WTC11 (cell line): ENCODE results near the gene RMND5B.

Experiments
- AFF4 ChIP-seq: sonication (generic); formaldehyde crosslinking; IDR thresholded peaks from 2 replicates; pipeline ENCODE4 v1.8.1; 2023; ENCODE audit warnings: mild to moderate bottlenecking, missing genetic modification reagents, borderline replicate concordance
- ATF3 ChIP-seq: sonication (generic); formaldehyde crosslinking; conservative IDR thresholded peaks from 2 replicates; pipeline ENCODE4 v1.8.1; 2022; ENCODE audit warnings: mild to moderate bottlenecking, missing genetic modification reagents
- FOXP1 ChIP-seq: sonication (generic); formaldehyde crosslinking; IDR thresholded peaks from 2 replicates; pipeline ENCODE4 v1.8.0; 2022; ENCODE audit warnings: missing genetic modification reagents, mild to moderate bottlenecking, moderate library complexity, borderline replicate concordance
- NFATC4 ChIP-seq: fragments of 250-450 bp; sonication (Bioruptor Pico); IDR thresholded peaks from 2 replicates; pipeline ENCODE4 v1.9.0; 2021; ENCODE audit warnings: mild to moderate bottlenecking
- NR1H2 ChIP-seq: sonication (generic); formaldehyde crosslinking; IDR thresholded peaks from 2 replicates; pipeline ENCODE4 v1.9.0; 2021; ENCODE audit warnings: mild to moderate bottlenecking, moderate library complexity, missing genetic modification reagents
- NR2C2 ChIP-seq: sonication (generic); formaldehyde crosslinking; IDR thresholded peaks from 2 replicates; pipeline ENCODE4 v1.8.0; 2022; ENCODE audit warnings: mild to moderate bottlenecking, missing genetic modification reagents
- PRRX2 ChIP-seq: fragments of 250-450 bp; sonication (Bioruptor Pico); IDR thresholded peaks from 2 replicates; pipeline ENCODE4 v1.8.0; 2021; ENCODE audit warnings: mild to moderate bottlenecking
- USF2 ChIP-seq: sonication (generic); formaldehyde crosslinking; IDR thresholded peaks from 2 replicates; pipeline ENCODE4 v1.8.1; 2023; ENCODE audit warnings: mild to moderate bottlenecking, missing genetic modification reagents, moderate library complexity
- ZBTB21 ChIP-seq: sonication (generic); formaldehyde crosslinking; IDR thresholded peaks from 2 replicates; pipeline ENCODE4 v1.8.1; 2023; ENCODE audit warnings: mild to moderate bottlenecking, missing genetic modification reagents, borderline replicate concordance
- TF ChIP-seq, protein P1 (sequence below): fragments of 200-600 bp; IDR thresholded peaks from 2 replicates; pipeline ENCODE4 v1.8.0; 2022; ENCODE audit warnings: antibody characterized with exemption
- TF ChIP-seq, protein P2 (sequence below): sonication (generic); formaldehyde crosslinking; IDR thresholded peaks from 2 replicates; pipeline ENCODE4 v1.8.1; 2023; ENCODE audit warnings: mild to moderate bottlenecking, missing genetic modification reagents

- TF ChIP-seq, protein P1, sequence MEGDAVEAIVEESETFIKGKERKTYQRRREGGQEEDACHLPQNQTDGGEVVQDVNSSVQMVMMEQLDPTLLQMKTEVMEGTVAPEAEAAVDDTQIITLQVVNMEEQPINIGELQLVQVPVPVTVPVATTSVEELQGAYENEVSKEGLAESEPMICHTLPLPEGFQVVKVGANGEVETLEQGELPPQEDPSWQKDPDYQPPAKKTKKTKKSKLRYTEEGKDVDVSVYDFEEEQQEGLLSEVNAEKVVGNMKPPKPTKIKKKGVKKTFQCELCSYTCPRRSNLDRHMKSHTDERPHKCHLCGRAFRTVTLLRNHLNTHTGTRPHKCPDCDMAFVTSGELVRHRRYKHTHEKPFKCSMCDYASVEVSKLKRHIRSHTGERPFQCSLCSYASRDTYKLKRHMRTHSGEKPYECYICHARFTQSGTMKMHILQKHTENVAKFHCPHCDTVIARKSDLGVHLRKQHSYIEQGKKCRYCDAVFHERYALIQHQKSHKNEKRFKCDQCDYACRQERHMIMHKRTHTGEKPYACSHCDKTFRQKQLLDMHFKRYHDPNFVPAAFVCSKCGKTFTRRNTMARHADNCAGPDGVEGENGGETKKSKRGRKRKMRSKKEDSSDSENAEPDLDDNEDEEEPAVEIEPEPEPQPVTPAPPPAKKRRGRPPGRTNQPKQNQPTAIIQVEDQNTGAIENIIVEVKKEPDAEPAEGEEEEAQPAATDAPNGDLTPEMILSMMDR: no peak
- TF ChIP-seq AFF4 (CRISPR knock-in tag) (no peak), PRRX2 (CRISPR knock-in tag) (no peak), NR2C2 (CRISPR knock-in tag) (no peak), NFATC4 (no peak), USF2 (no peak), FOXP1 (CRISPR knock-in tag) (no peak), ZBTB21 (CRISPR knock-in tag) (no peak), ATF3 (CRISPR knock-in tag) (no peak), NR1H2 (no peak)
- TF ChIP-seq, protein P2, sequence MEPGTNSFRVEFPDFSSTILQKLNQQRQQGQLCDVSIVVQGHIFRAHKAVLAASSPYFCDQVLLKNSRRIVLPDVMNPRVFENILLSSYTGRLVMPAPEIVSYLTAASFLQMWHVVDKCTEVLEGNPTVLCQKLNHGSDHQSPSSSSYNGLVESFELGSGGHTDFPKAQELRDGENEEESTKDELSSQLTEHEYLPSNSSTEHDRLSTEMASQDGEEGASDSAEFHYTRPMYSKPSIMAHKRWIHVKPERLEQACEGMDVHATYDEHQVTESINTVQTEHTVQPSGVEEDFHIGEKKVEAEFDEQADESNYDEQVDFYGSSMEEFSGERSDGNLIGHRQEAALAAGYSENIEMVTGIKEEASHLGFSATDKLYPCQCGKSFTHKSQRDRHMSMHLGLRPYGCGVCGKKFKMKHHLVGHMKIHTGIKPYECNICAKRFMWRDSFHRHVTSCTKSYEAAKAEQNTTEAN (CRISPR knock-in tag): no peak
These were observed 44.5 kb upstream of the RMND5B start for GRCh38 chr5:178086266-178086665.
